ENCODE results near the gene PTPRN2. TPM values are rescaled to one million over a fixed set of nuclear protein-coding genes. Genes with fewer than 3 reads are reported as not detected.

PTPRN2 gene
- total and polyA plus RNA-seq, 2 of the 13 experiments (the other 11 are each of a cell fraction or from before 2014, with no cell fraction given), result 2.5 to 24.2 TPM

DNA sequence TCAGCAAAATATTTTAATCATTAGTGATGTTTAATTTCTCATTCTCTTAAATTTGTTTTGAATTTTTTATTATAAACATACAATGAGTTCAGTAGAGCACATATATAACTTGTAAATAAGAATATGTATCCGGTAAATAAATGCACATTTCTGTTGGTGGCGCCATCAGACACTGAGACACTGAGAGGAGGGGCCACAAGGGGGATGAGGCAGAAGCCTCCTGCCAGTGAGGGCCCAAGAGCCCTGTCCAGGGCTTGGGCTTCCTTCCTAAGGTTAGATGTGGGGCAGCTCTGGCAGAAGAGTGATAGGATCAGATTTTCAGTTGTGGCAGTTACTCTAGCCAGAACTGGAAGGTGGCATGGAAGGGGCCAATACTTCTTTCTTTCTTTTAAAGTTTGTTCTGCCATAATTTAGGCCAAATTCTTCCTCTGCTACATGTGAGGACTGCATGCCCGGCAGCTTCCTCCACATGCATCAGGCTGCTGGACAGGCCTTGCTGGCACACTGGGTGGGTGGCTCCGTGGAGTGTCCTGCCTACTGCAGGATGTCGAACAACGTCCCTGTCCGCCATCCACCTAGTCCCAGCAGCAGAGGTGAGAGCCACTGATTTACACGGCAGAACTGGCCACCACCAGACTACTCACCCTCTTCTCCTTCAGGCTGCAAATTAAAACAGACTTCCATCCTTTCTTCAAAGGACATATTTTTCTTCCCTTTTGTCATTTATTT lies 13.2 kb downstream of the PTPRN2 start:
- FAIRE-seq, result no peak
- Histone ChIP-seq H2AFZ (ENCODE audit: low read length) (no peak overlapping the region), H3K79me2 (ENCODE audit: insufficient read depth, low read length) (peaks cover 50% of the 10 kb centered on the region), H3K36me3 (replicated peaks in 1 of 2; ENCODE audit: control insufficient read depth in 1 of 2, insufficient read depth in 2 of 2, low read length in 2 of 2) (peaks cover 3 to 6% of the 10 kb centered on the region in 2 experiments; a peak in 4 of 5 replicates), H3K9ac (ENCODE audit: insufficient read depth, low read depth, low read length) (no peak overlapping the region), H3K4me3 (replicated peaks in 1 of 3; ENCODE audit: insufficient read depth in 1 of 3, low read depth in 2 of 3, low read length in 3 of 3) (no peak overlapping the region), H3K27me3 (ENCODE audit: control insufficient read depth in 1 of 2, insufficient read depth in 2 of 2, low read length in 2 of 2) (no peaks in the 10 kb centered on the region), H3K4me2 (ENCODE audit: low read depth, low read length) (no peak overlapping the region), H3K9me3 (ENCODE audit: low read length) (peaks cover 2% of the 10 kb centered on the region; the same call in 1 of the 2 replicates), H3K4me1 (ENCODE audit: insufficient read depth, low read length) (peaks cover 54% of the 10 kb centered on the region), H3K27ac (ENCODE audit: extremely low read length, insufficient read depth, low read length) (no peak overlapping the region), H4K20me1 (ENCODE audit: insufficient read depth, low read length) (peaks cover 11% of the 10 kb centered on the region; the same call in 1 of the 2 replicates)
- CTCF ChIA-PET (ENCODE audit: low intra/inter-chr PET ratio, low total read pairs), result no interaction called here
- POLR2A ChIA-PET, result no interaction called here
- WGBS (ENCODE audit: low lambda C conversion rate), result 91% methylated on average over 8 of the region's 8 CpGs
- TF ChIP-seq SIX1 (CRISPR knock-in tag; IDR thresholded peaks at IDR 0.05; ENCODE audit: borderline replicate concordance) (no peak), ZSCAN25 (CRISPR knock-in tag; IDR thresholded peaks at IDR 0.05) (no peak), SNAI1 (CRISPR knock-in tag; IDR thresholded peaks at IDR 0.05; ENCODE audit: borderline replicate concordance) (no peak), MEIS2 (CRISPR knock-in tag; IDR thresholded peaks at IDR 0.05) (no peak), KLF6 (CRISPR knock-in tag; IDR thresholded peaks at IDR 0.05) (no peak)
- TF ChIP-seq, protein P1, sequence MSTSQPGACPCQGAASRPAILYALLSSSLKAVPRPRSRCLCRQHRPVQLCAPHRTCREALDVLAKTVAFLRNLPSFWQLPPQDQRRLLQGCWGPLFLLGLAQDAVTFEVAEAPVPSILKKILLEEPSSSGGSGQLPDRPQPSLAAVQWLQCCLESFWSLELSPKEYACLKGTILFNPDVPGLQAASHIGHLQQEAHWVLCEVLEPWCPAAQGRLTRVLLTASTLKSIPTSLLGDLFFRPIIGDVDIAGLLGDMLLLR (CRISPR knock-in tag; IDR thresholded peaks at IDR 0.05), result no peak
- TF ChIP-seq, protein P2, sequence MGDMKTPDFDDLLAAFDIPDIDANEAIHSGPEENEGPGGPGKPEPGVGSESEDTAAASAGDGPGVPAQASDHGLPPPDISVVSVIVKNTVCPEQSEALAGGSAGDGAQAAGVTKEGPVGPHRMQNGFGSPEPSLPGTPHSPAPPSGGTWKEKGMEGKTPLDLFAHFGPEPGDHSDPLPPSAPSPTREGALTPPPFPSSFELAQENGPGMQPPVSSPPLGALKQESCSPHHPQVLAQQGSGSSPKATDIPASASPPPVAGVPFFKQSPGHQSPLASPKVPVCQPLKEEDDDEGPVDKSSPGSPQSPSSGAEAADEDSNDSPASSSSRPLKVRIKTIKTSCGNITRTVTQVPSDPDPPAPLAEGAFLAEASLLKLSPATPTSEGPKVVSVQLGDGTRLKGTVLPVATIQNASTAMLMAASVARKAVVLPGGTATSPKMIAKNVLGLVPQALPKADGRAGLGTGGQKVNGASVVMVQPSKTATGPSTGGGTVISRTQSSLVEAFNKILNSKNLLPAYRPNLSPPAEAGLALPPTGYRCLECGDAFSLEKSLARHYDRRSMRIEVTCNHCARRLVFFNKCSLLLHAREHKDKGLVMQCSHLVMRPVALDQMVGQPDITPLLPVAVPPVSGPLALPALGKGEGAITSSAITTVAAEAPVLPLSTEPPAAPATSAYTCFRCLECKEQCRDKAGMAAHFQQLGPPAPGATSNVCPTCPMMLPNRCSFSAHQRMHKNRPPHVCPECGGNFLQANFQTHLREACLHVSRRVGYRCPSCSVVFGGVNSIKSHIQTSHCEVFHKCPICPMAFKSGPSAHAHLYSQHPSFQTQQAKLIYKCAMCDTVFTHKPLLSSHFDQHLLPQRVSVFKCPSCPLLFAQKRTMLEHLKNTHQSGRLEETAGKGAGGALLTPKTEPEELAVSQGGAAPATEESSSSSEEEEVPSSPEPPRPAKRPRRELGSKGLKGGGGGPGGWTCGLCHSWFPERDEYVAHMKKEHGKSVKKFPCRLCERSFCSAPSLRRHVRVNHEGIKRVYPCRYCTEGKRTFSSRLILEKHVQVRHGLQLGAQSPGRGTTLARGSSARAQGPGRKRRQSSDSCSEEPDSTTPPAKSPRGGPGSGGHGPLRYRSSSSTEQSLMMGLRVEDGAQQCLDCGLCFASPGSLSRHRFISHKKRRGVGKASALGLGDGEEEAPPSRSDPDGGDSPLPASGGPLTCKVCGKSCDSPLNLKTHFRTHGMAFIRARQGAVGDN (CRISPR knock-in tag; IDR thresholded peaks at IDR 0.05), result peak; percentile 40
- intact Hi-C loops (cut with micrococcal nuclease; ENCODE audit: unreplicated experiment), result no loop called here
- DNase-seq (ENCODE audit: low spot score), result no peak
- no TSS peak for BruUV-seq (replicated peaks)
- peak; percentile 53; the same call in 2 of the 3 replicates for ATAC-seq
- in situ Hi-C loops (cut with HindIII; ENCODE audit: extremely low pct_ligation_motif_present, low pct_unique_long_range_greater_than_20kb), result no loop called here
